GM21737 (cell line): ENCODE measurements around the gene GOLGA6A.

Source experiments
- ATAC-seq: cut with Tn5 transposase; IDR thresholded peaks from one replicate; pipeline ENCODE4 v1.9.1; 2021; ENCODE audit warnings: mild to moderate bottlenecking, moderate library complexity; ENCODE audit not compliant: unreplicated experiment

Gene GOLGA6A

GRCh38 chr15:74038707-74039655 is 43.4 kb downstream of the GOLGA6A start:
- no peak for ATAC-seq

GRCh38 chr15:74037171-74038117 is 44.9 kb downstream of the GOLGA6A start:
- ATAC-seq: no peak

- ATAC-seq: no peak
Measured at GRCh38 chr15:74036271-74037170, 45.8 kb downstream of the GOLGA6A start.

- no peak for ATAC-seq
Measured at GRCh38 chr15:74035121-74036017, 47.0 kb downstream of the GOLGA6A start.

GRCh38 chr15:74034206-74034755 is 48.1 kb downstream of the GOLGA6A start:
- ATAC-seq: no peak

- ATAC-seq: no peak
Measured at GRCh38 chr15:74032606-74033561, 49.5 kb downstream of the GOLGA6A start.

GRCh38 chr15:74032046-74032445 is 50.3 kb downstream of the GOLGA6A start:
- no peak for ATAC-seq

GRCh38 chr15:74028646-74029045 is 53.7 kb downstream of the GOLGA6A start:
- no peak for ATAC-seq

- ATAC-seq: no peak
Measured at GRCh38 chr15:74027688-74028087, 54.7 kb downstream of the GOLGA6A start.

GRCh38 chr15:74025436-74025835 is 56.9 kb downstream of the GOLGA6A start:
- no peak for ATAC-seq

- ATAC-seq: no peak
Measured at GRCh38 chr15:74024687-74025086, 57.7 kb downstream of the GOLGA6A start.

GRCh38 chr15:74022706-74023470 is 59.5 kb downstream of the GOLGA6A start:
- no peak for ATAC-seq
